C4-2B (cell line): ENCODE measurements around the gene CAPG.

Experiments used
- ZFX ChIP-seq: fragments of 450-650 bp; IDR thresholded peaks from 2 replicates; pipeline ENCODE4 v1.6.1; 2017
- TF ChIP-seq, protein P1 (sequence below): fragments of 450-650 bp; conservative IDR thresholded peaks from 2 replicates; pipeline ENCODE4 v1.5.1; 2017; ENCODE audit warnings: mild to moderate bottlenecking

DNA sequence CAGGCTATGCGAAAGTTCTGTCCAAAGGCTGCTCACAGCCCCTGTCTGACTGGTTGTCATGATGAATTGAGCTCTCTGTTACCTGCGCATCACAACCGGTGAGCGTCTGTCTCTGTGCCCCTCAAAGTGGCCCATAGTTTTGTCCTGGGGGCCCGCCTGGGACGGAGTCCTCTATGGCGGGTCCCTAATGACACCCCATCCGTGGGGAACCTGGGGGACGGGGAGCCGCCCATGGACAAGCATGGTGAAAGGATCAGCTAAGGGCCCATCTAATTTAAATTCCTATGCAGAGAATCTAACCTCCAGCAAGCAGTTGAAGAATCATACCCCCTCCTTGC, 55.1 kb downstream of the CAPG start:
- TF ChIP-seq, protein P1, sequence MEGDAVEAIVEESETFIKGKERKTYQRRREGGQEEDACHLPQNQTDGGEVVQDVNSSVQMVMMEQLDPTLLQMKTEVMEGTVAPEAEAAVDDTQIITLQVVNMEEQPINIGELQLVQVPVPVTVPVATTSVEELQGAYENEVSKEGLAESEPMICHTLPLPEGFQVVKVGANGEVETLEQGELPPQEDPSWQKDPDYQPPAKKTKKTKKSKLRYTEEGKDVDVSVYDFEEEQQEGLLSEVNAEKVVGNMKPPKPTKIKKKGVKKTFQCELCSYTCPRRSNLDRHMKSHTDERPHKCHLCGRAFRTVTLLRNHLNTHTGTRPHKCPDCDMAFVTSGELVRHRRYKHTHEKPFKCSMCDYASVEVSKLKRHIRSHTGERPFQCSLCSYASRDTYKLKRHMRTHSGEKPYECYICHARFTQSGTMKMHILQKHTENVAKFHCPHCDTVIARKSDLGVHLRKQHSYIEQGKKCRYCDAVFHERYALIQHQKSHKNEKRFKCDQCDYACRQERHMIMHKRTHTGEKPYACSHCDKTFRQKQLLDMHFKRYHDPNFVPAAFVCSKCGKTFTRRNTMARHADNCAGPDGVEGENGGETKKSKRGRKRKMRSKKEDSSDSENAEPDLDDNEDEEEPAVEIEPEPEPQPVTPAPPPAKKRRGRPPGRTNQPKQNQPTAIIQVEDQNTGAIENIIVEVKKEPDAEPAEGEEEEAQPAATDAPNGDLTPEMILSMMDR, result no peak
- no peak; the same call in 1 of the 2 replicates for TF ChIP-seq ZFX
